Measurements from ENCODE around the gene RNU11. TPM values are rescaled to one million over a fixed set of nuclear protein-coding genes. Genes with fewer than 3 reads are reported as not detected.
"Not testable (repeated sequence)": the region's sequence is repeated elsewhere in the genome, so short reads cannot be mapped to it uniquely, and the experiment has no call there.

The RNU11 gene
- total RNA-seq, 2 donors from 2014 or later, result not detected

GRCh38 chr1:28655448-28656311 lies 7.3 kb downstream of the RNU11 start:
- peak; percentile 52 for DNase-seq (ENCODE audit: low spot score)
- intact Hi-C loops (cut with DNase I), result loop anchor here in 1 of 2 donors (10.0 kb wide), 1 partner anchor 89 kb away; no protein-coding TSS in a partner anchor

- intact Hi-C loops (cut with DNase I), result loop anchor here in 1 of 2 donors (10.0 kb wide), 1 partner anchor 88 kb away; no protein-coding TSS in a partner anchor
- DNase-seq (ENCODE audit: low spot score), result no peak
Observed at GRCh38 chr1:28656335-28656734, 7.9 kb downstream of the RNU11 start.

GRCh38 chr1:28663871-28664470 lies 15.6 kb downstream of the RNU11 start:
- DNase-seq (ENCODE audit: low spot score), result no peak
- intact Hi-C loops (cut with DNase I), result no loop called here

GRCh38 chr1:28666806-28667205 lies 18.4 kb downstream of the RNU11 start:
- intact Hi-C loops (cut with DNase I), result no loop called here
- no peak for DNase-seq (ENCODE audit: low spot score)

GRCh38 chr1:28668191-28668955 lies 20.0 kb downstream of the RNU11 start, which contains the start of gene GMEB1:
Gene GMEB1, plus strand, starts transcription at chr1:28668784. Its CDS starts 14,829 bp downstream, at chr1:28683613.
- DNase-seq (ENCODE audit: low spot score), result peak; percentile 95
- intact Hi-C loops (cut with DNase I), result no loop called here

- DNase-seq (ENCODE audit: low spot score), result peak; percentile 88
- intact Hi-C loops (cut with DNase I), result no loop called here
Observed at GRCh38 chr1:28668956-28669723, 20.7 kb downstream of the RNU11 start.

GRCh38 chr1:28671254-28671780 lies 22.9 kb downstream of the RNU11 start:
- intact Hi-C loops (cut with DNase I), result no loop called here
- DNase-seq (ENCODE audit: low spot score), result no peak

- intact Hi-C loops (cut with DNase I); DNase-seq (ENCODE audit: low spot score): not testable (repeated sequence)
Observed at GRCh38 chr1:28672971-28673370, 24.6 kb downstream of the RNU11 start.

GRCh38 chr1:28675924-28676257 lies 27.5 kb downstream of the RNU11 start:
- no peak for DNase-seq (ENCODE audit: low spot score)
- intact Hi-C loops (cut with DNase I), result no loop called here

GRCh38 chr1:28680151-28680550 lies 31.8 kb downstream of the RNU11 start:
- intact Hi-C loops (cut with DNase I), result no loop called here
- DNase-seq (ENCODE audit: low spot score), result no peak

GRCh38 chr1:28682840-28683239 lies 34.4 kb downstream of the RNU11 start:
- DNase-seq (ENCODE audit: low spot score), result no peak
- intact Hi-C loops (cut with DNase I), result no loop called here

- intact Hi-C loops (cut with DNase I), result no loop called here
- no peak for DNase-seq (ENCODE audit: low spot score)
Observed at GRCh38 chr1:28684937-28685336, 36.5 kb downstream of the RNU11 start.

GRCh38 chr1:28691627-28692026 lies 43.2 kb downstream of the RNU11 start:
- intact Hi-C loops (cut with DNase I); DNase-seq (ENCODE audit: low spot score): not testable (repeated sequence)

Other genes with a start within 250 kb of the RNU11 start
- gene RCC1, start 142.6 kb upstream of the RNU11 start, total RNA-seq, result 1 to 10 TPM; 7.9 to 9.2 TPM
- gene TRNAU1AP, start 95.5 kb upstream of the RNU11 start, total RNA-seq, result 10 to 100 TPM; 17.5 to 23.2 TPM
- 1 to 10 TPM; 3.5 to 4.2 TPM for gene RAB42, start 56.3 kb upstream of the RNU11 start, total RNA-seq
- 10 to 100 TPM; 14.9 to 16.5 TPM for gene TAF12, start 5.5 kb upstream of the RNU11 start, total RNA-seq
- gene GMEB1, start 20.2 kb downstream of the RNU11 start, total RNA-seq, result 10 to 100 TPM in 1 of 2 donors, 1 to 10 TPM in 1; 8.7 to 10.6 TPM
- gene YTHDF2, start 88.3 kb downstream of the RNU11 start, total RNA-seq, result 10 to 100 TPM; 37.2 to 38.5 TPM
- gene OPRD1, start 163.6 kb downstream of the RNU11 start, total RNA-seq, result not detected

Data from posterior vena cava (tissue), 2 donors.